PC-3 (cell line): Measurements from ENCODE around the gene CCNB2. TPM values are rescaled to one million over a fixed set of nuclear protein-coding genes. Genes with fewer than 3 reads are reported as not detected.

Experiments used
- ATAC-seq: fragments of 200-7000 bp; cut with Tn5 transposase; 2 replicates; pipeline ENCODE4 v1.9.1; 2020; ENCODE audit warnings: mild to moderate bottlenecking, moderate library complexity
- BruUV-seq: library from RNA; stranded (reverse); fragments of 400-500 nt; replicated peaks from 2 replicates; lab custom pipeline; 2021; lab: Mats Ljungman, UMichigan
- CTCF ChIA-PET: fragments of 300-600 bp; sonication (Branson Sonifier 250); formaldehyde crosslinking; loops from one replicate; lab custom pipeline; 2022; ENCODE audit warnings: antibody characterized with exemption; lab: Charles Lee
- POLR2A ChIA-PET: fragments of 300-600 bp; sonication (Branson Sonifier 250); formaldehyde crosslinking; loops from one replicate; lab custom pipeline; 2022; ENCODE audit warnings: antibody characterized with exemption; ENCODE audit not compliant: unreplicated experiment; lab: Charles Lee
- DNase-seq: peaks from one replicate; pipeline ENCODE4 v3.0.0-alpha.2; 2015
- H2AFZ ChIP-seq: fragments of 300-600 bp; sonication (generic); 2 replicates; pipeline ENCODE4 v1.6.0; 2016; ENCODE audit warnings: antibody characterized with exemption, low read length
- H3F3A ChIP-seq: fragments of 300-600 bp; sonication (generic); one replicate; pipeline ENCODE4 v1.6.0; 2017; ENCODE audit warnings: antibody characterized with exemption, low read length, control low read depth, mild to moderate bottlenecking; ENCODE audit not compliant: unreplicated experiment
- H3K27ac ChIP-seq: fragments of 300-600 bp; sonication (generic); 2 replicates; pipeline ENCODE4 v1.5.1; 2016; ENCODE audit warnings: mild to moderate bottlenecking, low read length
- H3K27me3 ChIP-seq: fragments of 300-600 bp; sonication (generic); 2 replicates; pipeline ENCODE4 v1.6.1; 2016; ENCODE audit warnings: low read length, mixed read lengths
- H3K36me3 ChIP-seq: fragments of 300-600 bp; sonication (generic); 2 replicates; pipeline ENCODE4 v1.6.1; 2016; ENCODE audit warnings: low read depth, mixed run types, low read length, mixed read lengths
- H3K4me1 ChIP-seq: fragments of 300-600 bp; sonication (generic); 2 replicates; pipeline ENCODE4 v1.5.1; 2016; ENCODE audit warnings: low read length; ENCODE audit not compliant: insufficient read depth
- H3K4me2 ChIP-seq: fragments of 300-600 bp; sonication (generic); 2 replicates; pipeline ENCODE4 v1.6.0; 2016; ENCODE audit warnings: low read length
- H3K4me3 ChIP-seq: fragments of 300-600 bp; sonication (generic); 2 replicates; pipeline ENCODE4 v1.5.1; 2016; ENCODE audit warnings: mild to moderate bottlenecking, low read length, mixed read lengths
- H3K79me2 ChIP-seq: fragments of 300-600 bp; sonication (generic); 2 replicates; pipeline ENCODE4 v1.6.1; 2017; ENCODE audit warnings: low read length, mixed read lengths
- H3K9ac ChIP-seq: fragments of 300-600 bp; sonication (generic); 2 replicates; pipeline ENCODE4 v1.6.0; 2016; ENCODE audit warnings: mild to moderate bottlenecking, low read length
- H3K9me2 ChIP-seq: fragments of 300-600 bp; sonication (generic); replicated peaks from 2 replicates; pipeline ENCODE4 v1.6.1; 2016; ENCODE audit warnings: mixed run types, low read length, mixed read lengths
- H3K9me3 ChIP-seq: fragments of 300-600 bp; sonication (generic); 2 replicates; pipeline ENCODE4 v1.6.1; 2016; ENCODE audit warnings: low read length, mixed read lengths
- H4K20me1 ChIP-seq: fragments of 300-600 bp; sonication (generic); 2 replicates; pipeline ENCODE4 v1.6.1; 2016; ENCODE audit warnings: low read length, mixed read lengths
- CTCF ChIP-seq: fragments of 300-600 bp; sonication (generic); conservative IDR thresholded peaks from 2 replicates; pipeline ENCODE4 v1.5.1; 2017; ENCODE audit warnings: antibody characterized with exemption, low read depth, mild to moderate bottlenecking, low read length
- EZH2 ChIP-seq: fragments of 300-600 bp; sonication (generic); IDR thresholded peaks from one replicate; pipeline ENCODE4 v1.6.1; 2017; ENCODE audit warnings: antibody characterized with exemption, mild to moderate bottlenecking, low read length; ENCODE audit not compliant: unreplicated experiment
- EZH2phosphoT487 ChIP-seq: fragments of 300-600 bp; sonication (generic); IDR thresholded peaks from 2 replicates; pipeline ENCODE4 v1.6.1; 2018; ENCODE audit warnings: mild to moderate bottlenecking, antibody characterized with exemption, low read length, borderline replicate concordance
- intact Hi-C: fragments of 100-400 bp; cut with micrococcal nuclease; formaldehyde crosslinking; loops from 2 replicates; pipeline ENCODE4 v1.9.0; 2023
- total RNA-seq: library from RNA; depleted of rRNA; stranded (reverse); fragments of >200 nt; gene quantifications from 2 replicates; pipeline ENCODE4 v1.2.3, GENCODE V29; 2014

Gene CCNB2
- total RNA-seq, 1 experiment from 2014 or later: 61.7 TPM

GRCh38 chr15:59153466-59153865 is 48.5 kb downstream of the CCNB2 start:
- Histone ChIP-seq H3K9ac (no peak overlapping the region), H4K20me1 (no peaks in the 10 kb centered on the region), H3K9me3 (no peaks in the 10 kb centered on the region), H3K27me3 (no peaks in the 10 kb centered on the region), H3K4me3 (no peak overlapping the region), H3K36me3 (peaks cover 27% of the 10 kb centered on the region), H3K9me2 (no peaks in the 10 kb centered on the region), H3F3A (no peaks in the 10 kb centered on the region), H3K79me2 (no peaks in the 10 kb centered on the region), H3K4me1 (no peaks in the 10 kb centered on the region), H2AFZ (no peak overlapping the region), H3K27ac (no peak overlapping the region), H3K4me2 (no peak overlapping the region)
- ChIA-PET CTCF (no interaction called here), POLR2A (no interaction called here)
- no peak for TF ChIP-seq EZH2phosphoT487
- no peak for TF ChIP-seq CTCF
- TF ChIP-seq EZH2: no peak
- DNase-seq (no peak), ATAC-seq (no peak)
- intact Hi-C loops: no loop called here
- BruUV-seq: no TSS peak

GRCh38 chr15:59154243-59154642 is 49.3 kb downstream of the CCNB2 start:
- no peak for TF ChIP-seq CTCF
- intact Hi-C loops: no loop called here
- ATAC-seq (no peak), DNase-seq (no peak)
- BruUV-seq: no TSS peak
- no peak overlapping the region for H3K4me3 ChIP-seq
- no peak overlapping the region for H3K27ac ChIP-seq
- no peaks in the 10 kb centered on the region for H3K4me1 ChIP-seq
- no peaks in the 10 kb centered on the region for H3F3A ChIP-seq
- no peaks in the 10 kb centered on the region for H3K9me3 ChIP-seq
- H3K9ac ChIP-seq: no peak overlapping the region
- peaks cover 30% of the 10 kb centered on the region for H3K36me3 ChIP-seq
- no peak overlapping the region for H3K4me2 ChIP-seq
- no peaks in the 10 kb centered on the region for H3K27me3 ChIP-seq
- no peak overlapping the region for H2AFZ ChIP-seq
- POLR2A ChIA-PET: no interaction called here
- no peaks in the 10 kb centered on the region for H3K9me2 ChIP-seq
- H3K79me2 ChIP-seq: no peaks in the 10 kb centered on the region
- no peaks in the 10 kb centered on the region for H4K20me1 ChIP-seq
- CTCF ChIA-PET: no interaction called here

- DNase-seq (no peak), ATAC-seq (no peak)
- H3K36me3 ChIP-seq: peaks cover 30% of the 10 kb centered on the region
- no peaks in the 10 kb centered on the region for H3K9me2 ChIP-seq
- H3K79me2 ChIP-seq: no peaks in the 10 kb centered on the region
- H3K9me3 ChIP-seq: no peaks in the 10 kb centered on the region
- no peaks in the 10 kb centered on the region for H3K4me1 ChIP-seq
- no peaks in the 10 kb centered on the region for H3K27me3 ChIP-seq
- H3K4me3 ChIP-seq: no peak overlapping the region
- H3K27ac ChIP-seq: no peak overlapping the region
- POLR2A ChIA-PET: no interaction called here
- no TSS peak for BruUV-seq
- CTCF ChIA-PET: no interaction called here
- no peak overlapping the region for H2AFZ ChIP-seq
- no peaks in the 10 kb centered on the region for H3F3A ChIP-seq
- TF ChIP-seq EZH2phosphoT487: no peak
- no peak for TF ChIP-seq EZH2
- TF ChIP-seq CTCF: no peak
- no peak overlapping the region for H3K9ac ChIP-seq
- H4K20me1 ChIP-seq: no peaks in the 10 kb centered on the region
- intact Hi-C loops: no loop called here
- no peak overlapping the region for H3K4me2 ChIP-seq
These were observed 50.5 kb downstream of the CCNB2 start for GRCh38 chr15:59155431-59155830.
